Central memory CD8-positive, alpha-beta T cell (primary cell): Measurements from ENCODE around the gene GUCD1.
A peak's percentile ranks its signal among the peaks of the same experiment; 100 is the strongest.
"Not testable (repeated sequence)": the region's sequence is repeated elsewhere in the genome, so short reads cannot be mapped to it uniquely, and the experiment has no call there.

Source experiments
- ATAC-seq: fragments of 150-1000 bp; cut with Tn5 transposase; replicated peaks from 2 replicates; pipeline ENCODE4 v1.10.0; 2022; ENCODE audit warnings: mild to moderate bottlenecking, moderate FRiP score, moderate number of reproducible peaks; ENCODE audit not compliant: poor library complexity, severe bottlenecking; ENCODE audit errors: extremely low read depth
- DNase-seq, 2 donors: peaks; one replicate each; pipeline ENCODE4 v3.0.0; 2021; ENCODE audit warnings: low spot score in 2 of 2
- H3K27ac Mint-ChIP-seq: one replicate; pipeline ENCODE4 v1.8.0; 2022; ENCODE audit warnings: low read depth, mild to moderate bottlenecking, moderate library complexity, mixed read lengths
- H3K27me3 Mint-ChIP-seq: one replicate; pipeline ENCODE4 v1.8.0; 2022; ENCODE audit warnings: mixed read lengths
- H3K36me3 Mint-ChIP-seq: one replicate; pipeline ENCODE4 v1.8.0; 2022; ENCODE audit warnings: mild to moderate bottlenecking, moderate library complexity, mixed read lengths; ENCODE audit not compliant: insufficient read depth
- H3K4me1 Mint-ChIP-seq: one replicate; pipeline ENCODE4 v1.8.0; 2022; ENCODE audit warnings: mixed read lengths
- H3K4me3 Mint-ChIP-seq: one replicate; pipeline ENCODE4 v1.8.0; 2022; ENCODE audit warnings: mild to moderate bottlenecking, moderate library complexity, mixed read lengths
- H3K9me3 Mint-ChIP-seq: one replicate; pipeline ENCODE4 v1.8.0; 2022; ENCODE audit warnings: mixed read lengths

The GUCD1 gene

GRCh38 chr22:24571266-24571665 is 16.3 kb upstream of the GUCD1 start:
- no peak for DNase-seq
- ATAC-seq: no peak
- H3K4me1 Mint-ChIP-seq: peaks cover 10% of the 10 kb centered on the region
- H3K4me3 Mint-ChIP-seq: no peak overlapping the region
- peaks cover 57% of the 10 kb centered on the region for H3K36me3 Mint-ChIP-seq
- no peaks in the 10 kb centered on the region for H3K9me3 Mint-ChIP-seq
- H3K27ac Mint-ChIP-seq: no peak overlapping the region
- no peaks in the 10 kb centered on the region for H3K27me3 Mint-ChIP-seq

GRCh38 chr22:24567668-24568067 is 12.7 kb upstream of the GUCD1 start:
- DNase-seq (no peak), ATAC-seq (no peak)
- Mint-ChIP-seq H3K36me3 (peaks cover 56% of the 10 kb centered on the region), H3K27ac (no peak overlapping the region), H3K4me3 (no peak overlapping the region), H3K4me1 (peaks cover 37% of the 10 kb centered on the region), H3K9me3 (no peaks in the 10 kb centered on the region), H3K27me3 (no peaks in the 10 kb centered on the region)

DNA sequence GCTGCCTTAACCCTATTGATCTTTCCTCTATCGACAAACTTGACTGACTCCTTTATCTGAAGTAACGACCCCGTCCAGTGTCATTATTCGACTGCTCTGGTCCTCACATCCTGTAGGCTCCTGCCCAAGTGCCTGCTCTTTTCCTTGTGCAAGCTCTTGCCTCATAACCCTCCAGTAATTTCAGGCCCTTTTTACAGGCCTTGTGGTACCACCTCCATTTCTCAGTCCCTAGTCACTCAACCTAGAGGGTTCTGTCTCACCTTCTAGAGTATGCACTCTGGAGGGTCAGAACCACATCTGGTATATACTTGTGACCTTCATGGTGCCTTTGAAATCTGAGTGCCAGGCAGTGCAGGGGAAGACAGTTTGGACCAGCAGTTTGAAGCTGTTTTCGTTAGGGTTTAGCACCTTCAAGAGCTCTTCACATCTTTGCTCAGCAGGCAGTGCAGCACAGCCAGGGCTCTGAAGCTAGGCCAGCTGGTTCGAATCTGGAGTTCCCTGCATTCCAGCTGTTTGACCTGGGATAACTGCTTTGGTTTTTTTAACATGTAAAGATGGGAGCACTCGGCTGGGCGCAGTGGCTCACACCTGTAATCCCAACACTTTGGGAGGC is 12.1 kb upstream of the GUCD1 start:
- ATAC-seq (no peak), DNase-seq (no peak)
- peaks cover 55% of the 10 kb centered on the region for H3K36me3 Mint-ChIP-seq
- H3K4me1 Mint-ChIP-seq: peaks cover 38% of the 10 kb centered on the region
- H3K27ac Mint-ChIP-seq: no peak overlapping the region
- H3K27me3 Mint-ChIP-seq: no peaks in the 10 kb centered on the region
- H3K9me3 Mint-ChIP-seq: no peaks in the 10 kb centered on the region
- H3K4me3 Mint-ChIP-seq: no peak overlapping the region

DNA sequence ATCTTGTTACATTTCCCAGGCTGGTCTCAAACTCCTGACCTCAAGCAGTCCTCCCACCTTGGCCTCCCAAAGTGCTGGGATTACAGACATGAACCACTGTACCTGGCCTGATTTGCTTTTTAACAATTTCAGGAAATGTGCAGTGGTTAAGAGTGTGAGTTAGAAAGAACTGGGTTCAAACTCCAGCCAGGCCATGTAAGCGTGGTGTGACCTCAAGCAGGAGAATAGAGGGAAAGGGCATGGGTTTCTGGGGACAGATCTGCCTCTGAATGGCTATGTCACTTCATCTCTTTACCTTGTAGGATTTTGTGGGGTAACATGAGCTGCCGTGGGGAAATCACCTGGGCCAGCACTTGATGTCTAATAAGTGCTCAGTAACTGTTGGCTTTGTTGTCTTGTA is 10.1 kb upstream of the GUCD1 start:
- Mint-ChIP-seq H3K9me3 (no peaks in the 10 kb centered on the region), H3K4me3 (no peak overlapping the region), H3K27me3 (no peaks in the 10 kb centered on the region), H3K4me1 (peaks cover 43% of the 10 kb centered on the region), H3K27ac (no peak overlapping the region), H3K36me3 (peaks cover 58% of the 10 kb centered on the region)
- no peak for ATAC-seq
- no peak for DNase-seq

GRCh38 chr22:24564376-24565058 is 9.6 kb upstream of the GUCD1 start:
- H3K27ac Mint-ChIP-seq: peak overlapping the region; percentile 44
- no peaks in the 10 kb centered on the region for H3K9me3 Mint-ChIP-seq
- H3K36me3 Mint-ChIP-seq: peaks cover 56% of the 10 kb centered on the region
- no peak overlapping the region for H3K4me3 Mint-ChIP-seq
- H3K27me3 Mint-ChIP-seq: no peaks in the 10 kb centered on the region
- no peak for DNase-seq
- ATAC-seq: no peak
- H3K4me1 Mint-ChIP-seq: peaks cover 43% of the 10 kb centered on the region

GRCh38 chr22:24563246-24563645 is 8.3 kb upstream of the GUCD1 start:
- peaks cover 53% of the 10 kb centered on the region for H3K4me1 Mint-ChIP-seq
- H3K4me3 Mint-ChIP-seq: no peak overlapping the region

GRCh38 chr22:24559471-24559870 is 4.5 kb upstream of the GUCD1 start:
- Mint-ChIP-seq H3K4me3 (no peak overlapping the region), H3K27me3 (no peaks in the 10 kb centered on the region), H3K36me3 (peaks cover 55% of the 10 kb centered on the region), H3K9me3 (no peaks in the 10 kb centered on the region), H3K4me1 (peaks cover 55% of the 10 kb centered on the region), H3K27ac (no peak overlapping the region)
- DNase-seq (no peak), ATAC-seq (no peak)

More at GRCh38 chr22:24563246-24563645, 8.3 kb upstream of the GUCD1 start:
- ATAC-seq: no peak
- DNase-seq: no peak
- no peaks in the 10 kb centered on the region for H3K27me3 Mint-ChIP-seq
- peak overlapping the region; percentile 54 for H3K27ac Mint-ChIP-seq
- H3K36me3 Mint-ChIP-seq: peaks cover 54% of the 10 kb centered on the region
- no peaks in the 10 kb centered on the region for H3K9me3 Mint-ChIP-seq

GRCh38 chr22:24555165-24556039 is 464 bp upstream of the GUCD1 start, which contains the start of gene SNRPD3:
Gene SNRPD3, plus strand, starts transcription at chr22:24555999. Its CDS starts 1,676 bp downstream, at chr22:24557675.
- Mint-ChIP-seq H3K27ac (peak within 1 kb of the TSS; percentile 96), H3K36me3 (peaks cover 31% of the 10 kb centered on the region), H3K4me3 (peak within 1 kb of the TSS; percentile 99), H3K27me3 (no peaks in the 10 kb centered on the region), H3K4me1 (peaks cover 65% of the 10 kb centered on the region), H3K9me3 (no peaks in the 10 kb centered on the region)
- DNase-seq (peak; percentile 92 to 98), ATAC-seq (peak; percentile 83)

GRCh38 chr22:24553597-24554312 is 1.2 kb downstream of the GUCD1 start:
- H3K4me3 Mint-ChIP-seq: peak overlapping the region; percentile 99
- DNase-seq (no peak), ATAC-seq (no peak)
- peak overlapping the region; percentile 83 for H3K27ac Mint-ChIP-seq
- no peaks in the 10 kb centered on the region for H3K27me3 Mint-ChIP-seq
- H3K9me3 Mint-ChIP-seq: no peaks in the 10 kb centered on the region
- peaks cover 24% of the 10 kb centered on the region for H3K36me3 Mint-ChIP-seq
- peaks cover 61% of the 10 kb centered on the region for H3K4me1 Mint-ChIP-seq

DNA sequence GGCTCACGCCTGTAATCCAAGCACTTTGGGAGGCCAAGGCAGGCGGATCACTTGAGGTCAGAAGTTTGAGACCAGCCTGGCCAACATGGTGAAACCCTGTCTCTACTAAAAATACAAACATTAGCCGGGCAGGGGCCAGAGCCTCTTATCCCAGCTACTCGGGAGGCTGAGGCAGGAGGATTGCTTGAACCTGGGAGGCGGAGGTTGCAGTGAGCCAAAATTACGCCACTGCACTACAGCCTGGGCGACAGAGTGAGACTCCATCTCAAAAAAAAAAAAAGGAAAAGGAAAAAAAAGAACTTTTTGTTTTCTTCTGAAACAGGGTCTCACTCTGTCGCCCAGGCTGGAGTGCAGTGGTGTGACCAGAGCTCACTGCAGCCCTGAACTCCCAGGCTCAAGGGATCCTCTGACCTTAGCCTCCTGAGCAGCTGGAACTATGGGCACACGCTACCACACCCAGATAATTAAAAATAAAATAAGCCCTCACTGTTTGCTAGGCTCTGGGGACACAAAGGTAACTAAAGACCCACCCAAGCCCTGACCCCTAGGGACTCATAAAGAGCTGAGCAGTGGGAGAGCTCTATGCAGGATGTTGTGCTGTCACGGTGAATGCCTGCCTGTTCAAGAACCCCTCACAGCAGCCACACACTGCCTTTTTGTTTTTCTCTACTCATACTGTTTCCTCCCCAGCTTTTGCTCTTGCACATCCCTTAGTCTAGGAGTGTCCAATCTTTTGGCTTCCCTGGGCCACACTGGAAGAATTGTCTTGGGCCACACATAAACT is 2.2 kb downstream of the GUCD1 start:
- ATAC-seq, H3K9me3 Mint-ChIP-seq, H3K27me3 Mint-ChIP-seq, DNase-seq: not testable (repeated sequence)
- Mint-ChIP-seq H3K4me1 (peaks cover 52% of the 10 kb centered on the region), H3K27ac (peak overlapping the region; percentile 22), H3K36me3 (peaks cover 24% of the 10 kb centered on the region), H3K4me3 (peak overlapping the region; percentile 99)

DNA sequence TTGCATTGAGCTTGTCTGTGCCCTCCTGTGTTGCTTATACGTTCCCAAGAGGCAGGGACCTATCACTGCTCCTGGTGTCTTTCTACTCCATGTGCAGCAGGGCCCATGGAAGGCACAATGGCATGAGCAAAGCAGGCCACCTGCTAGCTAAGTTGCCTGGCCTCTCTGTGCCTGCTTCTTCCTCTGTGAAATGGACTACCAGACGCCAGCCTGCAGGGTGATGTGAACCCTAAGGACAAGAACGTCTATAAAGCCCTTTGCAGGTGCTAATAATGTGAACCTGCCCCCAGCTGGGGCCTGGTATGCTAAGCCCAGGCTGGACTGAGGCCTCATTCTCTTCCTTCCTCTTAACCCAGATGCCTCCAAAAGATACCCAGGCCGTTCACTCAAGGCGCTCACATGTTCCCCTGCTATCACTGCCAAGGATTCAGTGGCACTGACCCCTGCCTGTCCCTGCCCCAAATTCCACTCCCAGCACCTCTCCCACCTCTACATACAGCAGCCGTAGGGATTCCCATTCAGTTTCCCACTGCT is 4.0 kb downstream of the GUCD1 start:
- ATAC-seq: no peak
- no peak overlapping the region for H3K4me3 Mint-ChIP-seq
- peaks cover 33% of the 10 kb centered on the region for H3K36me3 Mint-ChIP-seq
- no peak for DNase-seq
- no peak overlapping the region for H3K27ac Mint-ChIP-seq
- H3K9me3 Mint-ChIP-seq: no peaks in the 10 kb centered on the region
- no peaks in the 10 kb centered on the region for H3K27me3 Mint-ChIP-seq
- peaks cover 36% of the 10 kb centered on the region for H3K4me1 Mint-ChIP-seq
